HG03108 (cell line): Measurements from ENCODE around the gene SORCS3.

ENCODE experiments used
- ATAC-seq: cut with Tn5 transposase; IDR thresholded peaks from one replicate; pipeline ENCODE4 v1.9.1; 2021; ENCODE audit warnings: moderate library complexity; ENCODE audit not compliant: unreplicated experiment

The SORCS3 gene

GRCh38 chr10:105243381-105243780, 602.3 kb downstream of the SORCS3 start:
- no peak for ATAC-seq

GRCh38 chr10:105243825-105244224, 602.7 kb downstream of the SORCS3 start:
- ATAC-seq, result no peak

GRCh38 chr10:105247831-105248499, 606.9 kb downstream of the SORCS3 start:
- ATAC-seq, result no peak

- ATAC-seq, result no peak
These were observed 611.8 kb downstream of the SORCS3 start for GRCh38 chr10:105252911-105253310.

GRCh38 chr10:105253515-105254212, 612.6 kb downstream of the SORCS3 start:
- ATAC-seq, result no peak

GRCh38 chr10:105258036-105258673, 617.1 kb downstream of the SORCS3 start:
- ATAC-seq, result no peak

GRCh38 chr10:105258674-105259065, 617.6 kb downstream of the SORCS3 start:
- ATAC-seq, result no peak

- no peak for ATAC-seq
These were observed 618.1 kb downstream of the SORCS3 start for GRCh38 chr10:105259201-105259600.

GRCh38 chr10:105262666-105263065, 621.6 kb downstream of the SORCS3 start:
- ATAC-seq, result no peak

GRCh38 chr10:105266966-105267539, 626.0 kb downstream of the SORCS3 start:
- ATAC-seq, result no peak

- ATAC-seq, result no peak
These were observed 627.9 kb downstream of the SORCS3 start for GRCh38 chr10:105268961-105269360.

- no peak for ATAC-seq
These were observed 628.6 kb downstream of the SORCS3 start for GRCh38 chr10:105269689-105270088.

GRCh38 chr10:105274556-105275070, 633.5 kb downstream of the SORCS3 start:
- ATAC-seq, result no peak

GRCh38 chr10:105278439-105278838, 637.3 kb downstream of the SORCS3 start:
- no peak for ATAC-seq

- ATAC-seq, result no peak
These were observed 638.0 kb downstream of the SORCS3 start for GRCh38 chr10:105279101-105279500.

- ATAC-seq, result no peak
These were observed 639.8 kb downstream of the SORCS3 start for GRCh38 chr10:105280895-105281294.

GRCh38 chr10:105284476-105285215, 643.6 kb downstream of the SORCS3 start:
- no peak for ATAC-seq

- ATAC-seq, result no peak
These were observed 646.9 kb downstream of the SORCS3 start for GRCh38 chr10:105288026-105288425.

GRCh38 chr10:105288613-105289012, 647.5 kb downstream of the SORCS3 start:
- ATAC-seq, result no peak

- no peak for ATAC-seq
These were observed 650.5 kb downstream of the SORCS3 start for GRCh38 chr10:105291571-105291970.

- no peak for ATAC-seq
These were observed 651.1 kb downstream of the SORCS3 start for GRCh38 chr10:105292236-105292635.
